OCI-LY7 (cell line): ENCODE data around the gene LGALS1. TPM values are rescaled to one million over a fixed set of nuclear protein-coding genes. Genes with fewer than 3 reads are reported as not detected.

Experiments used
- BruUV-seq: library from RNA; stranded (reverse); fragments of 400-500 nt; replicated peaks from 2 replicates; lab custom pipeline; 2021; lab: Mats Ljungman, UMichigan
- CTCF ChIA-PET: fragments of 300-600 bp; sonication (Branson Sonifier 250); formaldehyde crosslinking; loops from one replicate; lab custom pipeline; 2022; ENCODE audit warnings: antibody characterized with exemption; ENCODE audit not compliant: unreplicated experiment; lab: Charles Lee
- POLR2A ChIA-PET: fragments of 300-600 bp; sonication (Branson Sonifier 250); formaldehyde crosslinking; loops from one replicate; lab custom pipeline; 2022; ENCODE audit warnings: antibody characterized with exemption; lab: Charles Lee
- DNase-seq: peaks from one replicate; pipeline ENCODE4 v3.0.0-alpha.2; 2015; ENCODE audit warnings: low spot score
- H2AFZ ChIP-seq: fragments of 200-600 bp; sonication (generic), shearing (Covaris generic); 2 replicates; pipeline ENCODE4 v1.6.1; 2014; ENCODE audit warnings: mild to moderate bottlenecking, antibody characterized with exemption, low read length, moderate library complexity
- H3K27ac ChIP-seq: fragments of 200-600 bp; sonication (generic); 2 replicates; pipeline ENCODE4 v1.5.1; 2014; ENCODE audit warnings: mixed run types, low read depth, mild to moderate bottlenecking, moderate library complexity, low read length, inconsistent platforms; ENCODE audit not compliant: poor library complexity, severe bottlenecking
- H3K36me3 ChIP-seq: fragments of 200-600 bp; sonication (generic); 2 replicates; pipeline ENCODE4 v1.6.1; 2014; ENCODE audit warnings: mild to moderate bottlenecking, antibody characterized with exemption, low read length, moderate library complexity, mixed read lengths; ENCODE audit not compliant: insufficient read depth
- H3K4me1 ChIP-seq: fragments of 200-600 bp; sonication (generic); 2 replicates; pipeline ENCODE4 v1.5.1; 2014; ENCODE audit warnings: mild to moderate bottlenecking, low read length; ENCODE audit not compliant: insufficient read depth, poor library complexity, severe bottlenecking
- H3K4me2 ChIP-seq: fragments of 200-600 bp; sonication (generic); 2 replicates; pipeline ENCODE4 v1.6.1; 2014; ENCODE audit warnings: mild to moderate bottlenecking, low read length
- H3K4me3 ChIP-seq: fragments of 200-600 bp; sonication (generic); 2 replicates; pipeline ENCODE4 v1.5.1; 2014; ENCODE audit warnings: mild to moderate bottlenecking, low read depth, low read length; ENCODE audit not compliant: poor library complexity, severe bottlenecking
- H3K79me2 ChIP-seq: fragments of 200-600 bp; sonication (generic); 2 replicates; pipeline ENCODE4 v1.6.1; 2016; ENCODE audit warnings: low read depth, mild to moderate bottlenecking, low read length, moderate library complexity, mixed read lengths; ENCODE audit not compliant: insufficient read depth
- H3K9me2 ChIP-seq: fragments of 200-600 bp; sonication (generic); 2 replicates; pipeline ENCODE4 v1.6.1; 2016; ENCODE audit warnings: mild to moderate bottlenecking, low read length, mixed read lengths; ENCODE audit not compliant: insufficient read depth
- H3K9me3 ChIP-seq: fragments of 200-600 bp; sonication (generic); 2 replicates; pipeline ENCODE4 v1.6.1; 2014; ENCODE audit warnings: mild to moderate bottlenecking, mixed run types, low read length, mixed read lengths
- H4K20me1 ChIP-seq: fragments of 200-600 bp; sonication (generic); 2 replicates; pipeline ENCODE4 v1.6.1; 2014; ENCODE audit warnings: mild to moderate bottlenecking, antibody characterized with exemption, low read length, moderate library complexity, mixed read lengths; ENCODE audit not compliant: insufficient read depth
- EZH2phosphoT487 ChIP-seq: fragments of 200-600 bp; sonication (generic); IDR thresholded peaks from 2 replicates; pipeline ENCODE4 v1.6.1; 2018; ENCODE audit warnings: low read depth, borderline replicate concordance, mild to moderate bottlenecking, mixed run types, antibody characterized with exemption, low read length, moderate library complexity, mixed read lengths
- intact Hi-C: fragments of 100-400 bp; cut with micrococcal nuclease; formaldehyde crosslinking; loops from one replicate; pipeline ENCODE4 v1.10.0; 2022; ENCODE audit not compliant: unreplicated experiment
- total RNA-seq, 2 experiments: library from RNA; depleted of rRNA in 1 of 2; stranded (reverse); fragments of >200 nt in 1 of 2; shearing (Covaris generic) in 1 of 2; gene quantifications; 2 replicates each; pipeline ENCODE4 v1.2.3, GENCODE V29; 2014 to 2022
- TF ChIP-seq, protein P1 (sequence below): fragments of 200-600 bp; sonication (generic); conservative IDR thresholded peaks from 2 replicates; pipeline ENCODE4 v1.5.1; 2014; ENCODE audit warnings: mild to moderate bottlenecking, antibody characterized with exemption, low read length, moderate library complexity, mixed read lengths

LGALS1 gene
- total RNA-seq, 2 experiments from 2014 or later, result 57.3 to 93.1 TPM

DNA sequence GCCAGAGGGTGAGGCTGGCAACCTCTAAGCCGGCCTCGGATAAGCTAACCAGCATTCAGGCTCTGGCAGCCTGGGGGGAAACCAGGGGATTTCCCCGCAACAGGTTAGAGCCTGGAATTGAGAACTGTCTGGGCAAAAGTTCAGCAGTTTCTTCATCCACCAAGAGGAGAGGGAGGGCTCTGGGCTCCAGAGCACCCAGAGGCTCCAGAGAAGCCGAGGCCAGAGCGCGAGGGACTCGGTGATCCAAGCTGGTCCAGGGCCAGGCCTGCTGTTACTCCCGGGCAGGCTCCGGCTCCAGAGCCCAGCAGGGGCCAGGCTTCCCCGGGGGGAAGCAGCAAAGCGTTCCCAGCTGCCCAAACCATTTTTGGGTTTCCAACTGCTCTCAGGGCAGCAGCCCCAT, 49.3 kb upstream of the LGALS1 start:
- ChIA-PET POLR2A (no interaction called here), CTCF (no interaction called here)
- H2AFZ ChIP-seq, result no peak overlapping the region
- H3K36me3 ChIP-seq, result peaks cover 78% of the 10 kb centered on the region; the same call in 1 of the 2 replicates
- TF ChIP-seq, protein P1, sequence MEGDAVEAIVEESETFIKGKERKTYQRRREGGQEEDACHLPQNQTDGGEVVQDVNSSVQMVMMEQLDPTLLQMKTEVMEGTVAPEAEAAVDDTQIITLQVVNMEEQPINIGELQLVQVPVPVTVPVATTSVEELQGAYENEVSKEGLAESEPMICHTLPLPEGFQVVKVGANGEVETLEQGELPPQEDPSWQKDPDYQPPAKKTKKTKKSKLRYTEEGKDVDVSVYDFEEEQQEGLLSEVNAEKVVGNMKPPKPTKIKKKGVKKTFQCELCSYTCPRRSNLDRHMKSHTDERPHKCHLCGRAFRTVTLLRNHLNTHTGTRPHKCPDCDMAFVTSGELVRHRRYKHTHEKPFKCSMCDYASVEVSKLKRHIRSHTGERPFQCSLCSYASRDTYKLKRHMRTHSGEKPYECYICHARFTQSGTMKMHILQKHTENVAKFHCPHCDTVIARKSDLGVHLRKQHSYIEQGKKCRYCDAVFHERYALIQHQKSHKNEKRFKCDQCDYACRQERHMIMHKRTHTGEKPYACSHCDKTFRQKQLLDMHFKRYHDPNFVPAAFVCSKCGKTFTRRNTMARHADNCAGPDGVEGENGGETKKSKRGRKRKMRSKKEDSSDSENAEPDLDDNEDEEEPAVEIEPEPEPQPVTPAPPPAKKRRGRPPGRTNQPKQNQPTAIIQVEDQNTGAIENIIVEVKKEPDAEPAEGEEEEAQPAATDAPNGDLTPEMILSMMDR, result no peak
- no peak for TF ChIP-seq EZH2phosphoT487
- H4K20me1 ChIP-seq, result no peaks in the 10 kb centered on the region
- H3K9me2 ChIP-seq, result no peaks in the 10 kb centered on the region
- H3K79me2 ChIP-seq, result no peaks in the 10 kb centered on the region
- peaks cover 39% of the 10 kb centered on the region for H3K4me1 ChIP-seq
- H3K9me3 ChIP-seq, result no peaks in the 10 kb centered on the region
- no peak for DNase-seq
- no TSS peak for BruUV-seq
- H3K4me3 ChIP-seq, result no peak overlapping the region
- no peak overlapping the region for H3K27ac ChIP-seq
- peak overlapping the region; percentile 63; the same call in 1 of the 2 replicates for H3K4me2 ChIP-seq
- intact Hi-C loops, result no loop called here

DNA sequence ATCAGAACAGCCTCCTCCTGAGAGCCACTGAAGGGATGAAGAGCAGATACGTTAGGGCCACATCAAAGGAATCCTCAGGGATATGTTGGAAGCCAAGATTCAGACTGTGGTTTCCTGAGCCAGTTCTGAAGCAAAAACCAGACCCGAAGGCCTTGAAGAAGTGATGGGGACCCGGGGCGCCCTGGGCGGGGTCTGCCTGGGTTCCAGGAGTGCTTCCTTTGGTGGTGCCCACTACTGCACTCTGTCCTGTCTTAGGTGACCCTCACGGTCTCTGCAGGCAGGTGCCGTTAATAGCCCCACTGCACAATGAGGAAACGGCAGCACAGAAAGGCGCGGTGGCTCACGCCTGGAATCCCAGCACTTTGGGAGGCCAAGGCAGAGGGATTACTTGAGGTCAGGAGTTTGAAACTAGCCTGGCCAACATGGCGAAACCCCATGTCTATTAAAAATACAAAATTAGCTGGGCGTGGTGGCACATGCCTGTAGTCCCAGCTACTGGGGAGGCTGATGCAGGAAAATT, 48.8 kb upstream of the LGALS1 start:
- intact Hi-C loops, result no loop called here
- DNase-seq, result no peak
- Histone ChIP-seq H3K79me2 (no peaks in the 10 kb centered on the region), H3K9me2 (no peaks in the 10 kb centered on the region), H3K27ac (peak overlapping the region; percentile 82), H3K4me2 (peak overlapping the region; percentile 63), H3K9me3 (no peaks in the 10 kb centered on the region), H3K4me3 (no peak overlapping the region), H4K20me1 (no peaks in the 10 kb centered on the region), H3K36me3 (peaks cover 78% of the 10 kb centered on the region; the same call in 1 of the 2 replicates), H2AFZ (no peak overlapping the region), H3K4me1 (peaks cover 39% of the 10 kb centered on the region)
- POLR2A ChIA-PET, result interaction anchor here (0.9 to 1.2 kb wide), 6 partner anchors 8 to 54 kb away, joined by 3 to 6 read pairs (median 4); partner anchors contain the start of gene PDXP
- CTCF ChIA-PET, result no interaction called here
- TF ChIP-seq EZH2phosphoT487, result no peak
- TF ChIP-seq, protein P1, result no peak
- BruUV-seq, result no TSS peak

DNA sequence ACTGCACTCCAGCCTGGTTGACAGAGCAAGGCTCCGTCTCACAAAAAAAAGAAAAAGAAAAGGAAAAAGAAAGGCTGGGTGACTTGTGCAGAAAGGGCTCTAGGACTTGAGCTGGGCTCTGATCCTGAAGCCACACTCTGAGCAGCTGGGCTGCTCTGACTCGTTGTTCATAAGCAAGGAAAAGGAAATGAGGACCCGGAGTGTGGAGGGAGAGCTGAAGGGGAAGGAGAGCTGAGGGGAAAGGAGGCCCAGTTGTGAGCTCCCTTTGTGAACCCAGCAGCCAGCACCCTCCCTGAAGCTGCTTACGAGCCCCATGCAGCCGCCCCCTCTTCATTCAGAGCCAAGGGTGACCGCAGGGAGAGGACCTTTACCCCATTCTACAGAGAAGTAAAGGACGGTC, 48.3 kb upstream of the LGALS1 start:
- Histone ChIP-seq H3K36me3 (peaks cover 83% of the 10 kb centered on the region; the same call in 1 of the 2 replicates), H3K4me3 (peak overlapping the region; percentile 30), H3K9me2 (no peaks in the 10 kb centered on the region), H3K27ac (peak overlapping the region; percentile 82), H3K4me1 (peaks cover 39% of the 10 kb centered on the region), H3K4me2 (peak overlapping the region; percentile 63), H3K9me3 (no peaks in the 10 kb centered on the region), H3K79me2 (no peaks in the 10 kb centered on the region), H4K20me1 (no peaks in the 10 kb centered on the region), H2AFZ (no peak overlapping the region)
- POLR2A ChIA-PET, result interaction anchor here (0.5 to 1.2 kb wide), 8 partner anchors 9 to 67 kb away, joined by 3 to 6 read pairs (median 4); partner anchors contain the start of genes GGA1 and PDXP
- DNase-seq, result no peak
- CTCF ChIA-PET, result no interaction called here
- BruUV-seq, result no TSS peak
- intact Hi-C loops, result no loop called here
- no peak for TF ChIP-seq EZH2phosphoT487
- TF ChIP-seq, protein P1, result no peak
